ENCODE measurements around the gene KCNN2.

The KCNN2 gene

GRCh38 chr5:114361724-114362196 lies at the start of gene KCNN2:
Gene KCNN2 (plus strand): TSS chr5:114362070. CDS start chr5:114362140, 70 bp downstream.
- DNase-seq (ENCODE audit: low read depth, low spot score), result peak; percentile 94

- no peak for DNase-seq (ENCODE audit: low read depth, low spot score)
Measured at GRCh38 chr5:114312658-114313057, 49.2 kb upstream of the KCNN2 start.

- no peak for DNase-seq (ENCODE audit: low read depth, low spot score)
Measured at GRCh38 chr5:114314061-114314460, 47.8 kb upstream of the KCNN2 start.

- DNase-seq (ENCODE audit: low read depth, low spot score), result no peak
Measured at GRCh38 chr5:114316167-114316566, 45.7 kb upstream of the KCNN2 start.

GRCh38 chr5:114317751-114318150 lies 44.1 kb upstream of the KCNN2 start:
- no peak for DNase-seq (ENCODE audit: low read depth, low spot score)

GRCh38 chr5:114319236-114319635 lies 42.6 kb upstream of the KCNN2 start:
- DNase-seq (ENCODE audit: low read depth, low spot score), result no peak

GRCh38 chr5:114319821-114320220 lies 42.0 kb upstream of the KCNN2 start:
- DNase-seq (ENCODE audit: low read depth, low spot score), result no peak

- no peak for DNase-seq (ENCODE audit: low read depth, low spot score)
Measured at GRCh38 chr5:114324282-114324681, 37.6 kb upstream of the KCNN2 start.

- DNase-seq (ENCODE audit: low read depth, low spot score), result peak; percentile 49
Measured at GRCh38 chr5:114325541-114325940, 36.3 kb upstream of the KCNN2 start.

GRCh38 chr5:114327474-114327873 lies 34.4 kb upstream of the KCNN2 start:
- DNase-seq (ENCODE audit: low read depth, low spot score), result no peak

- no peak for DNase-seq (ENCODE audit: low read depth, low spot score)
Measured at GRCh38 chr5:114327987-114328386, 33.9 kb upstream of the KCNN2 start.

GRCh38 chr5:114330916-114331531 lies 30.8 kb upstream of the KCNN2 start:
- DNase-seq (ENCODE audit: low read depth, low spot score), result no peak

- DNase-seq (ENCODE audit: low read depth, low spot score), result no peak
Measured at GRCh38 chr5:114332493-114332892, 29.4 kb upstream of the KCNN2 start.

GRCh38 chr5:114332925-114333324 lies 28.9 kb upstream of the KCNN2 start:
- DNase-seq (ENCODE audit: low read depth, low spot score), result no peak

GRCh38 chr5:114335391-114335790 lies 26.5 kb upstream of the KCNN2 start:
- no peak for DNase-seq (ENCODE audit: low read depth, low spot score)

GRCh38 chr5:114339108-114339507 lies 22.8 kb upstream of the KCNN2 start:
- no peak for DNase-seq (ENCODE audit: low read depth, low spot score)

- DNase-seq (ENCODE audit: low read depth, low spot score), result no peak
Measured at GRCh38 chr5:114346181-114346580, 15.7 kb upstream of the KCNN2 start.

- no peak for DNase-seq (ENCODE audit: low read depth, low spot score)
Measured at GRCh38 chr5:114355086-114355830, 6.6 kb upstream of the KCNN2 start.

- DNase-seq (ENCODE audit: low read depth, low spot score), result no peak
Measured at GRCh38 chr5:114358329-114358728, 3.5 kb upstream of the KCNN2 start.

GRCh38 chr5:114360357-114360756 lies 1.5 kb upstream of the KCNN2 start:
- no peak for DNase-seq (ENCODE audit: low read depth, low spot score)

- peak; percentile 88 for DNase-seq (ENCODE audit: low read depth, low spot score)
Measured at GRCh38 chr5:114360816-114361723, 800 bp upstream of the KCNN2 start.
